ENCODE measurements around the gene HM13. TPM values are rescaled to one million over a fixed set of nuclear protein-coding genes. Genes with fewer than 3 reads are reported as not detected.
A peak's percentile ranks its signal among the peaks of the same experiment; 100 is the strongest.

Gene HM13
- total and polyA plus RNA-seq, 2 of the 4 experiments (the other 2 are of a cell fraction) = 53.2 to 203 TPM

- peak overlapping the region; percentile 3 to 90; a peak in 3 of 4 replicates for H4K8ac ChIP-seq (ENCODE audit: low read depth in 2 of 2, low read length in 2 of 2)
- H3K23ac ChIP-seq (ENCODE audit: low read depth, low read length) = peak overlapping the region; percentile 89
- H2BK20ac ChIP-seq (ENCODE audit: low read depth, low read length) = peak overlapping the region; percentile 90
- H3K9me3 ChIP-seq (ENCODE audit: control insufficient read depth, insufficient read depth, low read length) = no peaks in the 10 kb centered on the region
- H4K91ac ChIP-seq (ENCODE audit: insufficient read depth, low read depth, low read length) = peak overlapping the region; percentile 36
- peak overlapping the region; percentile 46 for H3K27ac ChIP-seq (ENCODE audit: insufficient read depth, low read length)
- DNase-seq (no peak), ATAC-seq (ENCODE audit: low read depth) (no peak)
- no TSS peak for BruUV-seq (replicated peaks)
- dilution Hi-C loops (cut with HindIII; ENCODE audit: low sequenced_read_pairs, unreplicated experiment) (no loop called here), in situ Hi-C loops (cut with MboI; ENCODE audit: low sequenced_read_pairs) (no loop called here), intact Hi-C loops (cut with micrococcal nuclease) (no loop called here)
- peak overlapping the region; percentile 90 for H2BK120ac ChIP-seq (ENCODE audit: low read depth, low read length)
- H3K4me2 ChIP-seq (ENCODE audit: low read depth, low read length) = peak overlapping the region; percentile 56
- H3K9me1 ChIP-seq (ENCODE audit: insufficient read depth, low read length) = no peaks in the 10 kb centered on the region
- 0 out of 2 replicates have a peak overlapping the region, but pooled peaks have one; percentile 20 for H3K14ac ChIP-seq (replicated peaks; ENCODE audit: low read depth, low read length)
- peaks cover 1% of the 10 kb centered on the region; the same call in 1 of the 2 replicates for H3K36me3 ChIP-seq (ENCODE audit: control insufficient read depth, insufficient read depth, low read length)
- ChIA-PET POLR2A (ENCODE audit: unreplicated experiment) (no interaction called here), CTCF (interaction anchor here (0.7 to 2.5 kb wide), 4 partner anchors 10 to 39 kb away, joined by 3 to 12 read pairs (median 6); no protein-coding TSS in a partner anchor)
- peak overlapping the region; percentile 1; the same call in 1 of the 2 replicates for H3K4me3 ChIP-seq (ENCODE audit: insufficient read depth, low read depth, low read length)
- no peak overlapping the region; the same call in 1 of the 2 replicates for H4K5ac ChIP-seq (ENCODE audit: low read depth, low read length)
- peak overlapping the region; percentile 14; the same call in 1 of the 2 replicates for H3K18ac ChIP-seq (ENCODE audit: low read depth, low read length)
- H2BK5ac ChIP-seq (ENCODE audit: low read depth, low read length, poor library complexity, severe bottlenecking) = peak overlapping the region; percentile 62
- no peak for TF ChIP-seq RCOR1 (IDR thresholded peaks at IDR 0.05; ENCODE audit: insufficient replicate concordance, low read length)
- no peak for TF ChIP-seq RFX5 (IDR thresholded peaks at IDR 0.05; ENCODE audit: low read depth, low read length)
- TF ChIP-seq USF2 (IDR thresholded peaks at IDR 0.05; ENCODE audit: low read depth, low read length) = no peak
- TF ChIP-seq MXI1 (IDR thresholded peaks at IDR 0.05; ENCODE audit: borderline replicate concordance, low read depth, low read length) = no peak
- no peak for TF ChIP-seq CHD1 (IDR thresholded peaks at IDR 0.05; ENCODE audit: low read depth, low read length)
- TF ChIP-seq POLR2A (IDR thresholded peaks at IDR 0.05; ENCODE audit: low read depth, low read length) = no peak
- TF ChIP-seq SMC3 (IDR thresholded peaks at IDR 0.05; ENCODE audit: low read depth, low read length) = no peak
- TF ChIP-seq RAD21 (IDR thresholded peaks at IDR 0.05; ENCODE audit: low read length) = no peak
- no peak for TF ChIP-seq MAZ (IDR thresholded peaks at IDR 0.05; ENCODE audit: borderline replicate concordance, low read depth, low read length)
- TF ChIP-seq BHLHE40 (IDR thresholded peaks at IDR 0.05; ENCODE audit: low read depth, low read length) = no peak
- TF ChIP-seq CEBPB (IDR thresholded peaks at IDR 0.05; ENCODE audit: low read depth, low read length) = no peak
- TF ChIP-seq NFE2L2 (IDR thresholded peaks at IDR 0.05; ENCODE audit: low read depth, low read length) = no peak
- TF ChIP-seq ELK1 (IDR thresholded peaks at IDR 0.05; ENCODE audit: borderline replicate concordance, low read depth, low read length) = no peak
- no peak for TF ChIP-seq FOS (IDR thresholded peaks at IDR 0.05; ENCODE audit: low read depth, low read length)
- no peak for TF ChIP-seq MAFK (IDR thresholded peaks at IDR 0.05; ENCODE audit: low read depth, low read length)
- no peak for TF ChIP-seq CTCF (conservative IDR thresholded peaks at IDR 0.05; ENCODE audit: low read depth, low read length)
- H3K27me3 ChIP-seq (ENCODE audit: control insufficient read depth, insufficient read depth, low read length) = no peaks in the 10 kb centered on the region
- peak overlapping the region; percentile 77; the same call in 1 of the 3 replicates for H2BK15ac ChIP-seq (ENCODE audit: low read depth, low read length)
- H3K56ac ChIP-seq (ENCODE audit: extremely low read depth, insufficient read depth, low read length) = peak overlapping the region; percentile 42
- H2AFZ ChIP-seq (replicated peaks; ENCODE audit: low read length, poor library complexity) = no peak overlapping the region
- peak overlapping the region; percentile 3 for H2AK9ac ChIP-seq (replicated peaks; ENCODE audit: low read depth, low read length, poor library complexity)
- H3K4ac ChIP-seq (ENCODE audit: low read depth, low read length) = peak overlapping the region; percentile 81
- peaks cover 13% of the 10 kb centered on the region for H3K4me1 ChIP-seq (ENCODE audit: control insufficient read depth, insufficient read depth, low read length)
- peak overlapping the region; percentile 48 for H2AK5ac ChIP-seq (ENCODE audit: low read depth, low read length)
- peaks cover 18% of the 10 kb centered on the region for H4K20me1 ChIP-seq (ENCODE audit: insufficient read depth, low read length)
- H3K9ac ChIP-seq (ENCODE audit: low read depth, low read length) = peak overlapping the region; percentile 3; the same call in 1 of the 2 replicates
- peaks cover 0 to 11% of the 10 kb centered on the region in 2 experiments; a peak in 2 of 4 replicates for H3K79me1 ChIP-seq (ENCODE audit: low read depth in 1 of 2, low read length in 2 of 2)
- no CpG with 5 or more reads among the region's 4 CpGs for WGBS, 2 experiments (ENCODE audit: extremely low coverage in 2 of 2, insufficient read length in 1 of 2)
Measured at GRCh38 chr20:31602431-31602778, 88.2 kb downstream of the HM13 start.

All from IMR-90 (cell line).